KOPT-K1 (cell line): ENCODE measurements around the gene ZNF583.
A peak's percentile ranks its signal among the peaks of the same experiment; 100 is the strongest.

ENCODE experiments used
- H3K27ac ChIP-seq: fragments of 200-600 bp; sonication (generic); 2 replicates; pipeline ENCODE4 v1.5.1; 2016; ENCODE audit warnings: antibody characterized with exemption, mild to moderate bottlenecking, low read depth, low read length; ENCODE audit not compliant: poor library complexity, severe bottlenecking
- H3K36me3 ChIP-seq: fragments of 200-600 bp; sonication (generic); 2 replicates; pipeline ENCODE4 v1.5.1; 2017; ENCODE audit warnings: antibody characterized with exemption, mild to moderate bottlenecking, low read length, moderate library complexity; ENCODE audit not compliant: insufficient read depth
- H3K9me3 ChIP-seq: fragments of 200-600 bp; sonication (generic); 2 replicates; pipeline ENCODE4 v1.5.1; 2017; ENCODE audit warnings: antibody characterized with exemption, low read length, mild to moderate bottlenecking; ENCODE audit not compliant: insufficient read depth, poor library complexity, severe bottlenecking

Gene ZNF583

DNA sequence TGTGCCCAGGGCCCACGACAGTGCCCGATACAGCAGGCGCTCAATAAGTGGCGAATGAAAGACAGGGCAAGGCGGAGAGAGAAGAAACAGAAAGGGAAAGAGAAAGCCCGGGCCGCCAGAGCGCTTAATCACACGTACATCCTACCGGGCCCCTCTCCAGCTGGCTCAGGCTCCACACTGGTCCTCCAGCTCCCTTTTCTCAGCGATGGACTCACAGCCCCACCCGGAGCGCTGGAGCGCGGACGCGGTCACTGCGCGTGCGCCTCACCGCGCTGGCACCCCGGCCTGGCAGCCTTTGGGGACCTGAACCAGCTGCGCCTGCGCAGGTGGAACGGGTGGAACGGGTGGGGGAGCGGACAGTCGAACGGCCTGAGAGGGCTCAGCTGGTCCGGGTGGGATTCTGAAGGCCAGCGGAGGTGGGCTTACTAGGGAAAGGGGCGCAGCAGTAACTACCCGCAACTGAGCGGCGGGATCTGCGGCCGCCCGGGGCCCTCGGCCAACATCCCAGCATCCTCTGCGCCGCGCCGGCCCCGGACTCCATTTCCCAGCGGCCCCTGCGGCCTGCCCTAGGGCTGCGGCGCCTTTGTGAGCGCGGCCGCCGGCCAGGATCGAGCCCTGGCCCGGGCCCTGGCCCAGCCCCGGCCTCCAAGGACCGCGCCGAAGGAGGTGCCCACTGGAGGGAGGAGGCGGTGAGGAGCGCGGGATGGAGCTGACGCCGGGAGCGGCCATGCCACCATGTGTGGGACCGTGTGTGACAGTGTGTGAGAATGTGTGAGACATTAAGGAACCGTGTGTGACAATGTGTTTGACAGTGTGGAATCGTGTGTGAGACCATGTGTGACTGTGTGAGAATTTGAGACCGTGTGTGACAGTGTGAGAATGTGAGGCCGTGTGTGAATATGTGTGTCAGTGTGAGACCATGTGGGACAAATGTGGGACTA, at the start of gene ZNF583:
Gene ZNF583 (plus strand): TSS at position 569 of the 941 bp plus-strand sequence. CDS start 2,783 bp downstream, outside the sequence.
- Histone ChIP-seq H3K27ac (peak within 1 kb of the TSS; percentile 88), H3K36me3 (peaks cover 38% of the 10 kb centered on the region), H3K9me3 (peaks cover 58% of the 10 kb centered on the region)

DNA sequence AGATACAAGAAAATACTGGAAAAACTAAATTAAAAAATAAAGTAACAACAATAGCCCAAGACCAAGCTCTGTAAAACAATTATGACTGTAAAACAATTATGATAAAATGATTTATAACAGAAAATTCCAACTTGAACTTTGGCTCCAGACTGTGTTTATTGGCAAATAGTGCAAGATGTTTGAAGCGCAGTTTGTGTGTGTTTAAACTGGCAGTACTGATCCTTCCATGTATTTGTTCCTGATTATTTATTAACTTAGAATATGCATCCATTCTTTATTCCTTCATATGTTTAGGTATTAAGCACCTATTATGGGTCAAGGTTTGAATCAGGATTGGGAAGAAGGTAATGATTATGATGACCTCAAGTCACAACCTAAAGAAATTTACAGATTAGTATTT, 48.6 kb upstream of the ZNF583 start:
- Histone ChIP-seq H3K36me3 (no peaks in the 10 kb centered on the region), H3K27ac (no peak overlapping the region), H3K9me3 (peaks cover 26% of the 10 kb centered on the region)

DNA sequence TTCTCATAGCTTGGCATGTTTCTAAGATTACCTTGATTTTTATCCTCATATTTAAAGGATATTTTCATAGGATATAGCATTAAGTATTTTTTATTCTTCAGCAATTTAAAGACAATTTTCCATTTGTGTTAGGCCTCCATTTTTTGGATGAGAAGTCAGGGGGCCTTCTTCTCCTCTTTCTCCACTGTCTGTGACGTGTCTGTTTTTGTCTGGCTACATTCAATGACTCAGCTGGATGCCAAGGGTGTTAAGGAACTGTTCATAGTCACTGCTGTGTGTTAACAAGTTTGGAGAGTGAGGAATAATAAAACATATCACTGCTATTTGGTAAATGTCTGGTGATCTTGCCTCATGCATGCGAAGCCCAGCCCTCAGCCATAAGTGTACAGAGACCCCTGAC, 47.2 kb upstream of the ZNF583 start:
- H3K9me3 ChIP-seq: peaks cover 35% of the 10 kb centered on the region
- no peaks in the 10 kb centered on the region for H3K36me3 ChIP-seq
- no peak overlapping the region for H3K27ac ChIP-seq

DNA sequence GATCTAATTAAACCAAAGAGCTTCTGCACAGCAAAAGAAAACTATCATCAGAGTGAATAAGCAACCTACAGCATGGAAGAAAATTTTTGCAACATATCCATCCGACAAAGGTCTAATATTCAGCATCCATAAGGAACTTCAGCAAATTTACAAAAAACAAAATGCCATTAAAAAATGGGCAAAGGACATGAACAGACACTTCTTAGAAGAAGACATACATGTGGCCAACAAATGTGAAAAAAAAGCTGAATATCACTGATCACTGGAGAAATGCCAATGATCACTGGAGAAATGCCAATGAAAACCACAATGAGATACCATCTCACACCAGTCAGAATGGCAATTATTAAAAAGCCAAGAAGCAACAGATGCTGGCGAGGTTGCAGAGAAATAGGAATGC, 43.3 kb upstream of the ZNF583 start:
- Histone ChIP-seq H3K36me3 (no peaks in the 10 kb centered on the region), H3K27ac (no peak overlapping the region), H3K9me3 (peaks cover 56% of the 10 kb centered on the region)

DNA sequence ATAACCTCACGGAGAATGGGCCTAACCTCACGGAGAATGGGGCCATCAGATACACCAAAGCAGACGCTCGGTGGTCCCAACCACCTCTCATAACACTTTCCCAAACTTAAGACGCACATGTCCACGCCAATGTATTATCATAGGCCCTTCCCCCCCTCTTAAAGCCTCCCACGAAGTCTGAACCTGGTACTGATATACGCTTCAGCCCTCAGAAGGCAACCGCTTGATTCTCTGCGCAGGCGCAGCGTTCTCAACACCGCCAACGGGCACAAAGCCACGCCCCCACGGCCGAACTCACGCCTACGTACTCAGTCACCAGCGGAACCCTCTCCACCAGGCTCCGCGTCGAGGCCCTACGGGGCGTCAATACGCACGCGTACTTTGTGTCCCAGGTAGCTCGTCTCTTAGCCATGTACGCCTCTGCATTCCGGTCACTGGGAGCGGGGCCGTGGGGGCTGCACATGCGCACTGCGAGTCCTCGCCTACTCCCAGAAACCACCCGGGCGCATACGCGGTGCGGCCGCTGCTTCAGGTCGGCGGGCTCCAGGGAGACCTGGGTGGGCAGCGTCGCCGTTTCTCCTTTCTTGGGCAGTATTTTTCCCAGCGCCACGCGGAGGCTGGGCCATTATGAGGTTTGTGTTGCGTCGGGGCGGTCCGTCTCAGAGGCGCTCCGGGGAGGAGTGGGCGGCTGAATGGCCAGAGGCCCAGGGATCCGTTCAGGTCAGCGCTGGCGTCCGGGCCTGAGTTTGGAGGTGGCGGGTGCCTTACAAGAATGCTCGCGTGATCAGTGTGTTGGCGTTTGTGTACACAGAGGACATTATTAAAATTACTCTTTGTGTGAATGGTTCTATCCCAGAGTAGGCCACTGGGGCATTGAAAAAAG, 36.1 kb upstream of the ZNF583 start:
- peaks cover 62% of the 10 kb centered on the region for H3K9me3 ChIP-seq
- H3K36me3 ChIP-seq: peaks cover 34% of the 10 kb centered on the region
- peak overlapping the region; percentile 71 for H3K27ac ChIP-seq

DNA sequence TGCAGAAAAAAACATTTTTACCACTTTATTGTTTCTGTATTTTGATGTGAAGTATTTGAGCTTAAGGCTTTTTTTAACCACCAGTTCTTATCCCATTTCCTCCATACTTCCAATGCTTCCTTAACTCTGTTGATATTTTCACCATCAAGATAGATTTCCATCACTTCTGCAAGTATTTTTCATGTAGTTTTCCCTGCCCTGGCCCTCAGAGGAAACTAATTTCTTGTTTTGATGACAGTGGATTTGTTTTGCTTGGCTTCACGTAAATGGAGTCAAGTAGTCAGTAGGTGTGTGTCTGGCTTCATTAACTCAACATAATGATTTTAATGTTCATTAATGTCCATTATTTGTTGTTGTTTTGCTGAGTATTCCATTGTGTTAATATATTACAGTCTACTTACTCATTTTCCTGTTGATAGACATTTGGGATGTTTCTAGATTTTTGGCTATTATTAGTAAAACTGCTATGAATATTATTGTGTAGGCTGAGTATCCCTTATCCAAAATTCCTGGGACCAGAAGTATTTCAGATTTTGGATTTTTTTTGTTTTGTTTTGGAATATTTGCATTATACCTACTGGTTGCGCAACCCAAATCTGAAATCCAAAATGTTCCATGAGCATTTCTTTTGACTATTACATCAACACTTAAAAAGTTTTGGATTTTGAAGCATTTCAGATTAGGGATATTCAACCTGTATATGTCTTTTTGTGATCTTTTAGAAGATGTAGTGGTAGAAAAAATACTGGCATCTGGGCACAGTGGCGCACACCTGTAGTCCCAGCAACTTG, 34.1 kb upstream of the ZNF583 start:
- H3K9me3 ChIP-seq: peaks cover 64% of the 10 kb centered on the region
- H3K27ac ChIP-seq: no peak overlapping the region
- H3K36me3 ChIP-seq: peaks cover 54% of the 10 kb centered on the region

DNA sequence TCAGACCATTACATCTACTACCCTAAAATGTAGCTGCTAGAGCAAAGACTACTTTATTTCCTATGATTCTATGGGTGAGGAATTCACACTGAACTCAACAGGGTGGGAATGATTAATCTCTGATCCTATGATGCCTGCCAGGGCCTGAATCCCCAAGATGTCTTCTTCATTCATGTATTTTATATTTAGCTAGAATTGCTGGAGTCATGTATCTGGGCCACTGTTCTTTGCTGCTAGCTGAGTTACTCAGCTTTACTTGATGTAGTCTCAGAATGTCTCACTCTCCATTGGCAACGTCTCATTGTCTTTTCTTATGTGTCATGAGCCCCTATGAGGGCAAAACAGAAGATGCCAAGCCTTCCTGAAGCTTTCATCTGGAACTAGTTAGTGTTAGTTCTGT, 31.9 kb upstream of the ZNF583 start:
- Histone ChIP-seq H3K36me3 (peaks cover 76% of the 10 kb centered on the region), H3K27ac (no peak overlapping the region), H3K9me3 (peaks cover 75% of the 10 kb centered on the region)

DNA sequence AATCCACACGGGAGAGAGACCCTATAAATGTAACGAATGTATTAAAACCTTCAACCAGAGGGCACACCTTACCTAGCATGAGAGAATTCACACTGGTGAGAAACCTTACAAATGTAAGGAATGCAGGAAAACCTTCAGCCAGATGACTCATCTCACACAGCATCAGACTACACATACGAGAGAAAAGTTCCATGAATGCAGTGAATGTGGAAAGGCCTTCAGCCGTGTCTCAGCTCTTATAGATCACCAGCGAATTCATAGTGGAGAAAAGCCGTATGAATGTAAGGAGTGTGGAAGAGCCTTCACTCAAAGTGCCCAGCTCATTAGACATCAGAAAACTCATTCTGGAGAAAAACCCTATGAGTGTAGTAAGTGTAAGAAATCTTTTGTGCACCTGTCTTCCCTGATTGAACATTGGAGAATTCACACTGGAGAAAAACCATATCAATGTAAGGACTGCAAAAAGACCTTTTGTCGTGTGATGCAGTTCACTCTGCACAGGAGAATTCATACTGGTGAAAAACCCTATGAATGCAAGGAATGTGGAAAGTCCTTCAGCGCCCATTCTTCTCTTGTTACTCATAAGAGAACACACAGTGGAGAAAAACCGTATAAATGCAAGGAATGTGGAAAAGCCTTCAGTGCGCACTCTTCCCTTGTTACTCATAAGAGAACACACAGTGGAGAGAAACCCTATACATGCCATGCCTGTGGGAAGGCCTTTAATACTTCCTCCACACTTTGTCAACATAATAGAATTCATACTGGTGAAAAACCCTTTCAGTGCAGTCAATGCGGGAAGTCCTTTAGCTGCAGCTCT, 26.8 kb upstream of the ZNF583 start:
- Histone ChIP-seq H3K9me3 (peaks cover 85% of the 10 kb centered on the region), H3K36me3 (peaks cover 83% of the 10 kb centered on the region), H3K27ac (no peak overlapping the region)

DNA sequence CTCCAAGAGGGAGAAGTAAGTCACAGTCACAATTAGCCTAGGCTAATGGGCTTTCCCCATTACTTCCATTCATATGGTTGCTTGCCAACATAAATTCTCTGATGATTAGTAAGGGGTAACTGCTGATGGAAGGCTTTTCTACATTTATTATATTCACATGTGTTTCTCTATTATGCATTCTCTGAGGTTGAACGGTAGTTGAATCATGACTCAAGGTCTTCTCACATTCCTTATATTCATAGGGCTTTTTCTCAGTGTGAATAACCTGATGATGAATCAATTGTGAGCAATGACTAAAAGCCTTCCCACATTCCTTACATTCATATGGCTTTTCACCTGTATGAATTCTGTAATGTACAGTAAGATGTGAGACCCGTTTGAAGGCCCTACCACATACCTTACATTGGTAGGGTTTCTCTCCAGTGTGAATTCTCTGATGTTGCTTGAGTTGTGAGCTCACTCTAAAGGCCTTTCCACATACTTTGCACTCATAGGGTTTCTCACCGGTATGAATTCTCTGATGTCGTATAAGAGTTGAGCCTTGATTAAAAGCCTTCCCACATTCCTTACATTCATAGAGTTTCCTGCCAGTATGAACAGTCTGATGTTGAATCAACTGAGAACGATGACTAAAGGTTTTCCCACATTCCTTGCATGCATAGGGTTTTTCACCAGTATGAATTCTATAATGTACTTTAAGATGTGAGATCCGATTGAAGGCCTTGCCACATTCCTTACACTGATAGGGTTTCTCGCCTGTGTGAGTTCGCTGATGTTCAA, 20.1 kb upstream of the ZNF583 start:
- Histone ChIP-seq H3K27ac (no peak overlapping the region), H3K9me3 (peaks cover 44% of the 10 kb centered on the region), H3K36me3 (peaks cover 64% of the 10 kb centered on the region)

DNA sequence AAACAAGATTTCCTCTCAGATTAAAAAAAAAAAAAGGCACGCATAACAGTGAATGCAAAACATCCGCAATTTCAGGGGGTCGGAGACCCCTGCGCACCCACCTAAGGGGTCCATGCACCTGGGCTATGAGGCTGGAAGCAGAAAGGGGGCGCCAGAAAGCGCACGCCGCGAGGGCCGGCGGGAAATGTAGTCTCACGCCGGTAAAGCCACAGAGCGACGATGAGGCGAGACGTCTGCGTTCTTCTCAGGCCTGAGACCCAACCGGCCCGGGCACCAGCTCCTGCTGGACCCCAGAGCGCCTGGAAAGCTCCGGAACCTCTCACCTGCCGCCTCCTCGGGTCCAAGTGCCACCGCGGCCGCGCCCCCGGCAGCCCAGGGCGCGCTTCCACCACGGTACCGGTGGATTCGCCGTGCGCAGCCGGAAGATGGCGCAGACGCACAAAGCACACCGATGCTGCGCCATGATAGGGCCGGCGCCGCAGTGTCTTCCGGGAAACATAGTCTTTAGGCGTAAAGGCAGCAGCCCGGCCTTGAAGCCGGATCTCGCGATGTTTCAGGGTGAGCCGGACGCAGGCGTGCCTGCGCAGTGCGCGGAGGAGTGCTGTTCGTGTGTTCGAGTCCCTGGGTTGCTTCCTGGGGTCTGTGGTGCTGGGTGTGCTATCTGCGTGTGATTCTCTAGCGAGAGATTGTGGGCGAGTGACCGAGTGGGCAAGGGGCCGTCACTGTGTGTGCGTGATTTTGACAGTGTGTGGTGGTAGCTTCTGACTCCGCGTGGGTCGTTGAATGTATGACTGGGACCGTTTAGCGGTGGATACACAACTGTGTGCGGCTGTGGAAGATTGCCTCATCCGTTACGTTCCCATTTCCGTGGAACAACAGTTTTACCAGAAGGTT, 10.8 kb upstream of the ZNF583 start, which contains the start of gene ZNF582:
Gene ZNF582 (minus strand): TSS at position 416 of the 894 bp plus-strand sequence. CDS start 1,782 bp downstream, outside the sequence.
- Histone ChIP-seq H3K27ac (peak within 1 kb of the TSS; percentile 88), H3K36me3 (peaks cover 30% of the 10 kb centered on the region), H3K9me3 (peaks cover 29% of the 10 kb centered on the region)

DNA sequence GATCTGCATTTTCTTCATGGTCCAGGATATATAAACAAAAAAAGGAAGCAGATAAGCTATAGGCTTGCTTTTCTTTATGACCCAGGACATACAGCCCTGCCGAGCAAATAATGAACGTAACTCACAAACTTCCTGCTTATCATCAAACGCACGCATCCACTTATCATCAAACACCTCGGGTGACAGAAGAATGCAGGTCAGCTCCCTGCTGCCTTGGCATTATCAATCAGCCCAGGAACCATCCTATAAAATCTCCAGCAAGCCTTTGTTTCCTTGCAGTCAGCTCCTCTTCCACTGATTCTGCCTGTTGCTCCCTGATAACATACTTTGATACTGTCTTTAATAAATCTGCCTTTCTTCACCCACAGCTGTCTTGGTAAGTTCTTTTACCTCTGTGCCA, 5.3 kb upstream of the ZNF583 start:
- H3K9me3 ChIP-seq: peaks cover 62% of the 10 kb centered on the region
- no peak overlapping the region for H3K27ac ChIP-seq
- peaks cover 29% of the 10 kb centered on the region for H3K36me3 ChIP-seq

DNA sequence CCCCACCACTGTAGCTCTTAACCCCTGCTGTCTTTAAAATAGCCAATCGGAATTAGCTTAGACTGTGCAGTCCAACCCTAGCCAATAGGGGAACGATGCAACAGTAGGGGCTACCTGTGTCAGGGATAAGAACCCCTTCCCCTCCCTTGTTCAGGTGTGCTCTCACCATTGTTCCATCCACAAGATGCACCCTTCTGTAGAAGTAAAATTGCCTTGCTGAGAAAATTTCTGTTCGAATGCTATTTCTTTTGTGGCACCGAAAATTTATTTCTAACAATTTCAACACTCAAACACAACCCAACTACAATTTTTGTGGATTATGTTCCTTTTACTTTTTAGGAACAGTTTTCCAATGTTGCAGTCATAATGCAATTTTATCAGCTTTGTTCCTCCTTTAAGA, 3.6 kb upstream of the ZNF583 start:
- Histone ChIP-seq H3K27ac (no peak overlapping the region), H3K36me3 (peaks cover 29% of the 10 kb centered on the region), H3K9me3 (peaks cover 46% of the 10 kb centered on the region)
